ENCODE measurements around the gene OR51G1. TPM values are rescaled to one million over a fixed set of nuclear protein-coding genes. Genes with fewer than 3 reads are reported as not detected.

The OR51G1 gene, protein sequence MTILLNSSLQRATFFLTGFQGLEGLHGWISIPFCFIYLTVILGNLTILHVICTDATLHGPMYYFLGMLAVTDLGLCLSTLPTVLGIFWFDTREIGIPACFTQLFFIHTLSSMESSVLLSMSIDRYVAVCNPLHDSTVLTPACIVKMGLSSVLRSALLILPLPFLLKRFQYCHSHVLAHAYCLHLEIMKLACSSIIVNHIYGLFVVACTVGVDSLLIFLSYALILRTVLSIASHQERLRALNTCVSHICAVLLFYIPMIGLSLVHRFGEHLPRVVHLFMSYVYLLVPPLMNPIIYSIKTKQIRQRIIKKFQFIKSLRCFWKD
- total RNA-seq: not detected in 2 replicates

DNA sequence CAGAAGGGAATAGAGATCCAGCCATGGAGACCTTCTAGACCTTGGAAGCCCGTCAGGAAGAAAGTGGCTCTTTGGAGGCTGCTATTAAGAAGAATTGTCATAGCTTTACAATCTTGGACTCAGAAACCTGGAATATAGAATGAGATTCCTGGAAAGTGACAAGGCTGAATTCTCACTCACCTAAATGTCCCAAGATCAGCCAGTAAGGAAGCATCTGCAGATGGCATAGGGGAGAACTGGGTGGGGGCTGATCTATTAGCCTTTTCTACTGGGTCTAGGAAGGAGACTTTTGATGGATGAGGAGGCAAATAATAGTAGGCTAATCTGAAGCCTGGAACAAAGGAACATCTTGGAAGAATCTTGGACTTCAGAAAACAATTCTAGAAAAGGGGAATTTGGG is at the start of gene OR51G1:
OR51G1 (minus strand) TSS at position 101 of the 400 bp plus-strand sequence; CDS start at position 101, 0 bp downstream.

GRCh38 chr11:4955613-4956012 is 31.5 kb upstream of the OR51G1 start, which contains the start of gene OR51A2:
TSS of gene OR51A2 (minus strand) at chr11:4955713. CDS start at chr11:4955713, 0 bp downstream.

GRCh38 chr11:4947505-4947904 is 23.4 kb upstream of the OR51G1 start, which contains the start of gene OR51A4:
TSS of gene OR51A4 (minus strand) at chr11:4947605. CDS start at chr11:4947100, 505 bp downstream.

GRCh38 chr11:4919250-4919649 is 4.9 kb downstream of the OR51G1 start, which contains the start of gene OR51G2:
TSS of gene OR51G2 (minus strand) at chr11:4919350. CDS start at chr11:4915663, 3,687 bp downstream.

DNA sequence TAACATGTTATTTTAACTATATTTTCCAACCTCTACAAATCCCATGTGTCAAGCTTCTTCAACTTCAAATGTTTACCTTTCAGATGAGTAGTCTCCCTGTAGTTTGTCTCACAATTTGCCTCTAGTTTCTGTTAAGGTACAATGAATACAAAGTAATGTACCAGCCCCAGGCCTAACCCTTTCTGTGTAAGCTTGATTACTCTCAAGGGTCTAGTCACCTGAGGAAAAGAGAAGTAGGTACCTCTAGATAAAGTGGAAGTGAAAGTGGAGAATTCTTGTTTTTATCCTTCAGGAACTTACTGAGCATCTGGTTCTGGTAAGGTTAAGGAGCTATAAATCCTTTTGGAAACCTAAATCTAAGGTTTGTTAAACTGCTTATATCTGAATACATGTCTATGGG is 20.7 kb downstream of the OR51G1 start, which contains the start of gene OR51A7:
OR51A7 (plus strand) TSS at position 300 of the 400 bp plus-strand sequence. CDS start 3,587 bp downstream, outside the sequence.

GRCh38 chr11:4881860-4882500 is 42.2 kb downstream of the OR51G1 start, which contains the start of gene OR51T1:
TSS of gene OR51T1 (plus strand) at chr11:4881900. CDS start at chr11:4881900, 0 bp downstream.

Other genes starting within 250 kb of the OR51G1 start
- 0.14 and 0.22 TPM in 2 replicates for gene OR51E2, start 226.5 kb downstream of the OR51G1 start, total RNA-seq
- gene MMP26, start 219.6 kb downstream of the OR51G1 start, total RNA-seq: not detected in 2 replicates
- not detected in 2 replicates for gene OR51F1, start 154.4 kb downstream of the OR51G1 start, total RNA-seq
- not detected in 2 replicates for gene OR52R1, start 120.0 kb downstream of the OR51G1 start, total RNA-seq
- gene OR51F2, start 103.0 kb downstream of the OR51G1 start, total RNA-seq: not detected in 2 replicates
- not detected in 2 replicates for gene OR51S1, start 75.1 kb downstream of the OR51G1 start, total RNA-seq
- gene OR51T1, start 42.4 kb downstream of the OR51G1 start, total RNA-seq: not detected in 2 replicates
- not detected in 2 replicates for gene OR51A7, start 20.6 kb downstream of the OR51G1 start, total RNA-seq
- not detected in 2 replicates for gene OR51G2, start 5.0 kb downstream of the OR51G1 start, total RNA-seq
- gene OR51A4, start 23.3 kb upstream of the OR51G1 start, total RNA-seq: not detected in 2 replicates
- not detected in 2 replicates for gene OR51A2, start 31.4 kb upstream of the OR51G1 start, total RNA-seq
- not detected in 2 replicates for gene OR51L1, start 70.5 kb upstream of the OR51G1 start, total RNA-seq
- not detected in 2 replicates for gene OR52J3, start 122.2 kb upstream of the OR51G1 start, total RNA-seq
- not detected in 2 replicates for gene OR52E2, start 135.3 kb upstream of the OR51G1 start, total RNA-seq
- gene OR52E1, start 145.2 kb upstream of the OR51G1 start, total RNA-seq: not detected in 2 replicates
- not detected in 2 replicates for gene OR52A5, start 214.0 kb upstream of the OR51G1 start, total RNA-seq
- gene OR52A1, start 230.4 kb upstream of the OR51G1 start, total RNA-seq: not detected in 2 replicates

Measured in placental pericyte (primary cell).